CD14-positive monocyte (primary cell): Measurements from ENCODE around the gene MEG3. TPM values are rescaled to one million over a fixed set of nuclear protein-coding genes. Genes with fewer than 3 reads are reported as not detected.

ENCODE experiments used
- DNase-seq, 3 donors: peaks; one replicate each; pipeline ENCODE4 v3.0.0-alpha.2; 2011 to 2022
- H2AFZ ChIP-seq: 2 replicates; pipeline ENCODE4 v1.6.0; 2012; ENCODE audit warnings: mild to moderate bottlenecking, low read depth, low read length, inconsistent platforms; ENCODE audit not compliant: insufficient read depth, poor library complexity, severe bottlenecking
- H3K27ac ChIP-seq, 2 donors: 1 replicate in 1 of 2; 2 replicates in 1 of 2; pipeline ENCODE4 v1.5.1; 2012 to 2013; ENCODE audit warnings: low read length in 2 of 2, control low read depth in 1 of 2, inconsistent platforms in 1 of 2, low read depth in 1 of 2, mild to moderate bottlenecking in 1 of 2
- H3K27me3 ChIP-seq, 2 donors: one replicate each; pipeline versions ENCODE4 v1.6.0 to v1.6.1; 2011 to 2013; ENCODE audit warnings: low read length in 2 of 2; ENCODE audit not compliant: control insufficient read depth in 2 of 2, insufficient read depth in 2 of 2
- H3K36me3 ChIP-seq, 2 donors: replicated peaks in 1 of 2; 1 replicate in 1 of 2; 2 replicates in 1 of 2; pipeline versions ENCODE4 v1.5.1 to v1.6.1; 2012 to 2013; ENCODE audit warnings: low read length in 2 of 2, control low read depth in 1 of 2, inconsistent platforms in 1 of 2, mild to moderate bottlenecking in 1 of 2; ENCODE audit not compliant: insufficient read depth in 2 of 2, control insufficient read depth in 1 of 2
- H3K4me1 ChIP-seq, 2 donors: 1 replicate in 1 of 2; 2 replicates in 1 of 2; pipeline versions ENCODE4 v1.5.1 to v1.6.1; 2012 to 2013; ENCODE audit warnings: low read length in 2 of 2, control low read depth in 1 of 2, inconsistent platforms in 1 of 2, mild to moderate bottlenecking in 1 of 2, moderate library complexity in 1 of 2; ENCODE audit not compliant: insufficient read depth in 2 of 2, control insufficient read depth in 1 of 2
- H3K4me2 ChIP-seq: replicated peaks from 2 replicates; pipeline ENCODE3; 2012; ENCODE audit warnings: low read length, moderate library complexity, mild to moderate bottlenecking; ENCODE audit not compliant: poor library complexity, severe bottlenecking; ENCODE audit errors: extremely low read depth
- H3K4me3 ChIP-seq, 3 experiments: fragments of 200-600 bp in 1 of 3; sonication (generic) in 1 of 3; replicated peaks in 1 of 3; 1 replicate in 2 of 3; 2 replicates in 1 of 3; pipeline ENCODE4 v1.5.1; 2011 to 2013; ENCODE audit warnings: low read length in 3 of 3, mild to moderate bottlenecking in 3 of 3, control low read depth in 2 of 3, low read depth in 2 of 3, inconsistent platforms in 1 of 3, moderate library complexity in 1 of 3
- H3K79me2 ChIP-seq: 2 replicates; pipeline ENCODE4 v1.6.0; 2012; ENCODE audit warnings: mild to moderate bottlenecking, control low read depth, inconsistent platforms, low read length, moderate library complexity; ENCODE audit not compliant: insufficient read depth
- H3K9ac ChIP-seq: 2 replicates; pipeline ENCODE4 v1.6.0; 2017; ENCODE audit warnings: low read length, mild to moderate bottlenecking; ENCODE audit not compliant: insufficient read depth, poor library complexity, severe bottlenecking
- H3K9me3 ChIP-seq, 2 donors: replicated peaks in 1 of 2; 1 replicate in 1 of 2; 2 replicates in 1 of 2; pipeline versions ENCODE4 v1.5.1 to v1.6.1; 2012 to 2013; ENCODE audit warnings: low read length in 2 of 2, control low read depth in 1 of 2; ENCODE audit not compliant: control insufficient read depth in 1 of 2, insufficient read depth in 1 of 2
- H4K20me1 ChIP-seq: 2 replicates; pipeline ENCODE4 v1.6.0; 2012; ENCODE audit warnings: mild to moderate bottlenecking, low read length, control low read depth, moderate library complexity; ENCODE audit not compliant: insufficient read depth
- H3K27ac Mint-ChIP-seq, 7 donors: one replicate each; pipeline ENCODE4 v1.8.0; 2020; ENCODE audit warnings: mild to moderate bottlenecking in 7 of 7, mixed read lengths in 7 of 7, moderate library complexity in 6 of 7, inconsistent platforms in 2 of 7
- H3K27me3 Mint-ChIP-seq, 3 donors: one replicate each; pipeline ENCODE4 v1.8.0; 2021 to 2022; ENCODE audit warnings: low read depth in 3 of 3, mild to moderate bottlenecking in 3 of 3, mixed read lengths in 3 of 3, moderate library complexity in 3 of 3, inconsistent platforms in 1 of 3
- H3K36me3 Mint-ChIP-seq, 2 donors: one replicate each; pipeline ENCODE4 v1.8.0; 2020; ENCODE audit warnings: mixed read lengths in 2 of 2, inconsistent platforms in 1 of 2, mild to moderate bottlenecking in 1 of 2
- H3K4me1 Mint-ChIP-seq: one replicate; pipeline ENCODE4 v1.8.0; 2020; ENCODE audit warnings: mild to moderate bottlenecking, mixed read lengths
- H3K4me3 Mint-ChIP-seq, 2 donors: one replicate each; pipeline ENCODE4 v1.8.0; 2020; ENCODE audit warnings: mild to moderate bottlenecking in 2 of 2, mixed read lengths in 2 of 2, moderate library complexity in 1 of 2
- H3K9me3 Mint-ChIP-seq, 7 donors: one replicate each; pipeline ENCODE4 v1.8.0; 2020 to 2022; ENCODE audit warnings: mixed read lengths in 7 of 7, mild to moderate bottlenecking in 6 of 7, moderate library complexity in 6 of 7, inconsistent platforms in 2 of 7
- WGBS: methylation state at CpG from one replicate; pipeline ENCODE4 v1.1.5; 2013; ENCODE audit warnings: missing lambda C conversion rate; ENCODE audit not compliant: insufficient coverage; 5-methylcytosine and 5-hydroxymethylcytosine counted together
- intact Hi-C, 2 donors: fragments of 100-400 bp; cut with micrococcal nuclease; formaldehyde crosslinking; loops; one replicate each; pipeline versions ENCODE4 v1.15.0 to v1.15.1; 2023
- polyA plus RNA-seq, 3 donors: library from polyadenylated mRNA; depleted of rRNA in 1 of 3; unstranded in 2 of 3; stranded (reverse) in 1 of 3; fragments of 300-500 nt in 2 of 3; fragments of >200 nt in 1 of 3; fragmentation: Illumina TruSeq in 2 of 3; gene quantifications; 1 replicate in 2 of 3; 2 replicates in 1 of 3; pipeline ENCODE4 v1.2.3, GENCODE V29; 2012 to 2021
- TF ChIP-seq, protein P1 (sequence below): fragments of 200-600 bp; IDR thresholded peaks from one replicate; pipeline ENCODE4 v1.8.0; 2022; ENCODE audit warnings: antibody characterized with exemption, mild to moderate bottlenecking

The MEG3 gene
- polyA plus RNA-seq, 3 donors, result 1.7 TPM; not detected in 2

- no peaks in the 10 kb centered on the region for H3K27me3 ChIP-seq
- Mint-ChIP-seq H3K27me3 (peaks cover 0 to 2% (median 0%) of the 10 kb centered on the region in 3 donors), H3K9me3 (no peaks in the 10 kb centered on the region), H3K4me1 (no peaks in the 10 kb centered on the region), H3K27ac (no peak overlapping the region), H3K36me3 (no peaks in the 10 kb centered on the region), H3K4me3 (no peak overlapping the region)
- TF ChIP-seq, protein P1, sequence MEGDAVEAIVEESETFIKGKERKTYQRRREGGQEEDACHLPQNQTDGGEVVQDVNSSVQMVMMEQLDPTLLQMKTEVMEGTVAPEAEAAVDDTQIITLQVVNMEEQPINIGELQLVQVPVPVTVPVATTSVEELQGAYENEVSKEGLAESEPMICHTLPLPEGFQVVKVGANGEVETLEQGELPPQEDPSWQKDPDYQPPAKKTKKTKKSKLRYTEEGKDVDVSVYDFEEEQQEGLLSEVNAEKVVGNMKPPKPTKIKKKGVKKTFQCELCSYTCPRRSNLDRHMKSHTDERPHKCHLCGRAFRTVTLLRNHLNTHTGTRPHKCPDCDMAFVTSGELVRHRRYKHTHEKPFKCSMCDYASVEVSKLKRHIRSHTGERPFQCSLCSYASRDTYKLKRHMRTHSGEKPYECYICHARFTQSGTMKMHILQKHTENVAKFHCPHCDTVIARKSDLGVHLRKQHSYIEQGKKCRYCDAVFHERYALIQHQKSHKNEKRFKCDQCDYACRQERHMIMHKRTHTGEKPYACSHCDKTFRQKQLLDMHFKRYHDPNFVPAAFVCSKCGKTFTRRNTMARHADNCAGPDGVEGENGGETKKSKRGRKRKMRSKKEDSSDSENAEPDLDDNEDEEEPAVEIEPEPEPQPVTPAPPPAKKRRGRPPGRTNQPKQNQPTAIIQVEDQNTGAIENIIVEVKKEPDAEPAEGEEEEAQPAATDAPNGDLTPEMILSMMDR, result no peak
- H3K79me2 ChIP-seq, result no peaks in the 10 kb centered on the region
- H4K20me1 ChIP-seq, result no peaks in the 10 kb centered on the region
- H2AFZ ChIP-seq, result no peak overlapping the region
- H3K4me1 ChIP-seq, result peaks cover under 1% of the 10 kb centered on the region in 2 donors
- WGBS, result 71% methylated on average over 3 of the region's 4 CpGs
- no peak overlapping the region for H3K27ac ChIP-seq
- no peaks in the 10 kb centered on the region for H3K36me3 ChIP-seq
- no peak overlapping the region for H3K4me3 ChIP-seq
- H3K9me3 ChIP-seq, result no peaks in the 10 kb centered on the region
- intact Hi-C loops, result no loop called here
- H3K9ac ChIP-seq, result no peak overlapping the region
- no peak overlapping the region for H3K4me2 ChIP-seq
- no peak for DNase-seq
These were observed 18.1 kb downstream of the MEG3 start for GRCh38 chr14:100844082-100844408.

GRCh38 chr14:100844421-100844820 is 18.5 kb downstream of the MEG3 start:
- Histone ChIP-seq H3K27me3 (no peaks in the 10 kb centered on the region), H3K79me2 (no peaks in the 10 kb centered on the region), H3K4me2 (no peak overlapping the region), H3K27ac (no peak overlapping the region), H3K4me1 (peaks cover 4% of the 10 kb centered on the region in 2 donors), H3K9me3 (no peaks in the 10 kb centered on the region), H3K9ac (no peak overlapping the region), H2AFZ (no peak overlapping the region), H4K20me1 (no peaks in the 10 kb centered on the region), H3K36me3 (no peaks in the 10 kb centered on the region), H3K4me3 (no peak overlapping the region)
- intact Hi-C loops, result no loop called here
- 77% methylated on average over 3 of the region's 9 CpGs for WGBS
- Mint-ChIP-seq H3K36me3 (no peaks in the 10 kb centered on the region), H3K27me3 (peaks cover 0 to 2% (median 0%) of the 10 kb centered on the region in 3 donors), H3K9me3 (no peaks in the 10 kb centered on the region), H3K4me3 (no peak overlapping the region), H3K27ac (no peak overlapping the region), H3K4me1 (no peaks in the 10 kb centered on the region)
- DNase-seq, result no peak
- TF ChIP-seq, protein P1, result no peak
